Fibroblast of the aortic adventitia (primary cell): ENCODE results near the gene AKAP13. TPM values are rescaled to one million over a fixed set of nuclear protein-coding genes. Genes with fewer than 3 reads are reported as not detected.

ENCODE experiments used
- DNase-seq: peaks from one replicate; pipeline ENCODE4 v3.0.0-alpha.2; 2010; ENCODE audit warnings: low read depth
- H3K4me3 ChIP-seq: 2 replicates; pipeline ENCODE4 v1.5.1; 2011; ENCODE audit warnings: low read depth, mild to moderate bottlenecking, control low read depth, low read length, moderate library complexity
- CTCF ChIP-seq: IDR thresholded peaks from 2 replicates; pipeline ENCODE4 v1.5.1; 2011; ENCODE audit warnings: mild to moderate bottlenecking, low read length, control low read depth, inconsistent platforms; ENCODE audit not compliant: insufficient read depth
- total RNA-seq: library from RNA; depleted of rRNA; stranded (reverse); fragments of >200 nt; gene quantifications from 2 replicates; pipeline ENCODE4 v1.2.3, GENCODE V29; 2012; ENCODE audit warnings: low replicate concordance

Gene AKAP13
- total RNA-seq, 1 donor: 89.9 TPM

- H3K4me3 ChIP-seq: no peak overlapping the region
- no peak for DNase-seq
- TF ChIP-seq CTCF: no peak
These were observed 72.9 kb downstream of the AKAP13 start for GRCh38 chr15:85453144-85453872.

GRCh38 chr15:85454403-85454802, 74.0 kb downstream of the AKAP13 start:
- no peak for DNase-seq
- H3K4me3 ChIP-seq: no peak overlapping the region
- TF ChIP-seq CTCF: no peak

GRCh38 chr15:85455891-85456290, 75.5 kb downstream of the AKAP13 start:
- TF ChIP-seq CTCF: no peak
- no peak overlapping the region for H3K4me3 ChIP-seq
- no peak for DNase-seq

- no peak for TF ChIP-seq CTCF
- H3K4me3 ChIP-seq: no peak overlapping the region
These were observed 76.4 kb downstream of the AKAP13 start for GRCh38 chr15:85456798-85457197.

GRCh38 chr15:85457392-85457968, 77.1 kb downstream of the AKAP13 start:
- TF ChIP-seq CTCF: no peak
- H3K4me3 ChIP-seq: no peak overlapping the region
- DNase-seq: no peak

More at GRCh38 chr15:85456798-85457197, 76.4 kb downstream of the AKAP13 start:
- no peak for DNase-seq

GRCh38 chr15:85458764-85459163, 78.4 kb downstream of the AKAP13 start:
- no peak overlapping the region for H3K4me3 ChIP-seq
- DNase-seq: no peak
- TF ChIP-seq CTCF: no peak

- DNase-seq: no peak
- TF ChIP-seq CTCF: no peak
- no peak overlapping the region for H3K4me3 ChIP-seq
These were observed 81.6 kb downstream of the AKAP13 start for GRCh38 chr15:85462029-85462428.
